MCF 10A (cell line): ENCODE results near the gene SYT11. TPM values are rescaled to one million over a fixed set of nuclear protein-coding genes. Genes with fewer than 3 reads are reported as not detected.

Experiments used
- Bru-seq: library from RNA; stranded (reverse); fragments of 400-500 nt; gene quantifications from one replicate; lab custom pipeline; 2021; lab: Mats Ljungman, UMichigan
- BruChase-seq, 2 experiments: library from RNA; stranded (reverse); fragments of 400-500 nt; gene quantifications; one replicate each; lab custom pipeline; 2021; lab: Mats Ljungman, UMichigan
- BruUV-seq: library from RNA; stranded (reverse); fragments of 400-500 nt; replicated peaks from 2 replicates; lab custom pipeline; 2021; lab: Mats Ljungman, UMichigan
- CTCF ChIA-PET: fragments of 300-600 bp; sonication (Branson Sonifier 250); formaldehyde crosslinking; extraction: SDS; loops from one replicate; lab custom pipeline; 2021; ENCODE audit warnings: antibody characterized with exemption, inconsistent platforms; lab: Yijun Ruan, JAX
- POLR2A ChIA-PET: fragments of 300-600, 350-650 bp; sonication (Branson Sonifier 250); formaldehyde crosslinking; extraction: SDS; loops from one replicate; lab custom pipeline; 2020; ENCODE audit warnings: antibody characterized with exemption, inconsistent platforms; lab: Yijun Ruan, JAX
- DNase-seq: peaks from one replicate; pipeline ENCODE4 v3.0.0-alpha.2; 2018; ENCODE audit not compliant: unreplicated experiment
- H3K27ac Mint-ChIP-seq: one replicate; pipeline ENCODE4 v1.8.0; 2022; ENCODE audit warnings: mild to moderate bottlenecking, low read depth, mixed read lengths; ENCODE audit not compliant: unreplicated experiment
- H3K27me3 Mint-ChIP-seq: one replicate; pipeline ENCODE4 v1.8.0; 2022; ENCODE audit warnings: mixed read lengths; ENCODE audit not compliant: insufficient read depth, unreplicated experiment
- H3K36me3 Mint-ChIP-seq: one replicate; pipeline ENCODE4 v1.8.0; 2022; ENCODE audit warnings: mild to moderate bottlenecking, moderate library complexity, mixed read lengths; ENCODE audit not compliant: insufficient read depth, unreplicated experiment
- H3K4me1 Mint-ChIP-seq: one replicate; pipeline ENCODE4 v1.8.0; 2022; ENCODE audit warnings: mixed read lengths; ENCODE audit not compliant: insufficient read depth, unreplicated experiment
- H3K4me3 Mint-ChIP-seq: one replicate; pipeline ENCODE4 v1.8.0; 2022; ENCODE audit warnings: mild to moderate bottlenecking, moderate library complexity, mixed read lengths; ENCODE audit not compliant: unreplicated experiment
- H3K9me3 Mint-ChIP-seq: one replicate; pipeline ENCODE4 v1.8.0; 2022; ENCODE audit warnings: mixed read lengths; ENCODE audit not compliant: unreplicated experiment
- CTCF ChIP-seq: fragments of 200-600 bp; IDR thresholded peaks from one replicate; pipeline ENCODE4 v1.8.0; 2022; ENCODE audit warnings: antibody characterized with exemption, mild to moderate bottlenecking; ENCODE audit not compliant: unreplicated experiment
- intact Hi-C: fragments of 100-400 bp; cut with micrococcal nuclease; formaldehyde crosslinking; loops from 2 replicates; pipeline ENCODE4 v1.14.1; 2022
- long read RNA-seq: library from polyadenylated mRNA; stranded (forward); transcript quantifications from one replicate; pipeline ENCODE4 v2.0.0, GENCODE V29; 2022
- total RNA-seq: library from RNA; stranded (reverse); gene quantifications from 2 replicates; pipeline ENCODE4 v1.2.3, GENCODE V29; 2022

SYT11 gene, protein sequence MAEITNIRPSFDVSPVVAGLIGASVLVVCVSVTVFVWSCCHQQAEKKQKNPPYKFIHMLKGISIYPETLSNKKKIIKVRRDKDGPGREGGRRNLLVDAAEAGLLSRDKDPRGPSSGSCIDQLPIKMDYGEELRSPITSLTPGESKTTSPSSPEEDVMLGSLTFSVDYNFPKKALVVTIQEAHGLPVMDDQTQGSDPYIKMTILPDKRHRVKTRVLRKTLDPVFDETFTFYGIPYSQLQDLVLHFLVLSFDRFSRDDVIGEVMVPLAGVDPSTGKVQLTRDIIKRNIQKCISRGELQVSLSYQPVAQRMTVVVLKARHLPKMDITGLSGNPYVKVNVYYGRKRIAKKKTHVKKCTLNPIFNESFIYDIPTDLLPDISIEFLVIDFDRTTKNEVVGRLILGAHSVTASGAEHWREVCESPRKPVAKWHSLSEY
- total RNA-seq (0.14 TPM in 1 of 2 replicates, not detected in the other), Bru-seq, nascent RNA (percentile 5 among the genes with signal in this experiment), BruChase-seq, experiment 1, labeled RNA remaining after a 6-hour chase (percentile 14 among the genes with signal in this experiment), BruChase-seq, experiment 2, labeled RNA remaining after a 2-hour chase (percentile 12 among the genes with signal in this experiment)
- long read RNA-seq: 0 reads

DNA sequence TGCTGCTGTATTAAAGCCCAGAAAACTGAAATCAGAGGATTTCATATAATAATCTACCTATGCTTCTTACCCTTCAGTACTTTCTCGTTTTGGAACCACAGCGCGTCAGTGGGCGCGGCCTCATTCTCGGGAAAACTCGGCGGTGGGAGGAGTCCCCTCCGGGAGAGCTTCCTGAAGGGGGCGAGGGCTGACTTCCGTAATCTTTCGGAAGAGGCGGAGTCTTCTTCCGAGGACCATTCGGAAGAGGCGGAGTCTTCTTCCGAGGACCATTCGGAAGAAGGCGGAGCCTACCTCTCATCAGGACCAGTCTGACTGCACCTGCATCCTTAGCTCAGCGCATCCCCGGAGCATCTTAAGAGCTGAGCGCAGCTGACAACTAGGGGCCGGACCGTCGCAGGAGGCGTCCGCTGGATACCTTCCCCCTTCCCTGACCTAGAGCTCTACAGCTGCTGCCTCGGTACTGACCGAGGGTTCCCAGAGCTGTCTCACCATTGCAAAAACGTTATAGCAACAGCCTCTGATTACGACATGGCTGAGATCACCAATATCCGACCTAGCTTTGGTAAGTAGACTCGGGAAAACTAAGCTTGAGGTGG, at the start of gene SYT11:
Gene SYT11, plus strand, starts transcription at position 334 of the 596 bp plus-strand sequence. Its CDS starts 195 bp downstream, at position 529.
- Mint-ChIP-seq H3K4me1 (peaks cover 16% of the 10 kb centered on the region), H3K9me3 (no peaks in the 10 kb centered on the region), H3K27ac (no peak within 1 kb of the TSS), H3K27me3 (peaks cover 20% of the 10 kb centered on the region), H3K4me3 (peak within 1 kb of the TSS; percentile 99), H3K36me3 (peaks cover 13% of the 10 kb centered on the region)
- POLR2A ChIA-PET: interaction anchor here (0.6 to 4.5 kb wide), 16 partner anchors 9 to 355 kb away, joined by 3 to 41 read pairs (median 3); partner anchors contain the start of genes KHDC4 and LAMTOR2
- no peak for TF ChIP-seq CTCF
- intact Hi-C loops: loop anchor here (2.0 to 5.0 kb wide), 2 partner anchors 33 to 53 kb away; partner anchors contain the start of gene RIT1
- peak; percentile 99 for DNase-seq
- no TSS peak for BruUV-seq
- CTCF ChIA-PET: interaction anchor here (0.6 to 1.1 kb wide), 2 partner anchors 10 to 248 kb away, joined by 3 to 4 read pairs; no protein-coding TSS in a partner anchor

GRCh38 chr1:155812878-155813277, 46.5 kb upstream of the SYT11 start:
- intact Hi-C loops: no loop called here
- ChIA-PET CTCF (no interaction called here), POLR2A (no interaction called here)
- H3K27me3 Mint-ChIP-seq: no peaks in the 10 kb centered on the region
- no peak for TF ChIP-seq CTCF
- H3K4me1 Mint-ChIP-seq: no peaks in the 10 kb centered on the region
- H3K36me3 Mint-ChIP-seq: peaks cover 88% of the 10 kb centered on the region
- no peaks in the 10 kb centered on the region for H3K9me3 Mint-ChIP-seq
- no peak for DNase-seq
- no peak overlapping the region for H3K27ac Mint-ChIP-seq
- BruUV-seq: no TSS peak
- no peak overlapping the region for H3K4me3 Mint-ChIP-seq

DNA sequence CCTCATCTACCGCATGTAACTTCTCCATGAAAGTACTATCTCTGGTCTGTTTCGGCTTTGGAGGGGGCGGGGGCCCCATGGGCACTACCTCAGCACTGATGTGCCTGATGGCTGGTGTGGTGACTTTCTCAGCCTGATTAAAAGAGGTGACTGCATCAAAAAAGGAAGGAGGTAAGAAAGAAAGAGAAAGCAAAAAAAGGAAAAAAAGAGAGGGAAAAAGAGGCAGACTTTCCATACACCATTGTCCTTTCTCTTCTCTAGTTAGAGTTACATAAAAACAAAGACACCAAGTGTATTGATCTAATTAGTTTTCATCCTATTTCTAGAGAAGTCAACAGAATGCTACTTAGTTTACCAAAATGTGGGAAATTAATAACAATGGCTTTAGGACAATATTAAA, 45.7 kb upstream of the SYT11 start:
- H3K4me1 Mint-ChIP-seq: no peaks in the 10 kb centered on the region
- H3K4me3 Mint-ChIP-seq: no peak overlapping the region
- intact Hi-C loops: no loop called here
- DNase-seq: no peak
- no peak for TF ChIP-seq CTCF
- no peaks in the 10 kb centered on the region for H3K27me3 Mint-ChIP-seq
- ChIA-PET POLR2A (no interaction called here), CTCF (no interaction called here)
- peaks cover 88% of the 10 kb centered on the region for H3K36me3 Mint-ChIP-seq
- no peak overlapping the region for H3K27ac Mint-ChIP-seq
- no TSS peak for BruUV-seq
- H3K9me3 Mint-ChIP-seq: no peaks in the 10 kb centered on the region
